Smooth muscle cell (in vitro differentiated cells): ENCODE measurements around the gene PTPRN2. TPM values are rescaled to one million over a fixed set of nuclear protein-coding genes. Genes with fewer than 3 reads are reported as not detected.

ENCODE experiments used
- DNase-seq: peaks from one replicate; lab custom pipeline; 2025; ENCODE audit not compliant: unreplicated experiment; lab: John Stamatoyannopoulos, UW
- H2AFZ ChIP-seq: fragments of 200-600 bp; sonication (generic); 2 replicates; pipeline ENCODE4 v1.6.0; 2016; ENCODE audit warnings: antibody characterized with exemption, low read depth, mild to moderate bottlenecking
- H3F3A ChIP-seq: fragments of 200-600 bp; sonication (generic); 2 replicates; pipeline ENCODE4 v1.6.0; 2017; ENCODE audit warnings: antibody characterized with exemption, low read depth
- H3K27ac ChIP-seq: fragments of 200-600 bp; sonication (generic); 2 replicates; pipeline ENCODE4 v1.5.1; 2016; ENCODE audit warnings: low read depth, mild to moderate bottlenecking
- H3K27me3 ChIP-seq: fragments of 200-600 bp; sonication (generic); 2 replicates; pipeline ENCODE4 v1.6.1; 2016; ENCODE audit warnings: low read depth, mild to moderate bottlenecking
- H3K36me3 ChIP-seq: fragments of 200-600 bp; sonication (generic); 2 replicates; pipeline ENCODE4 v1.5.1; 2016; ENCODE audit warnings: low read depth
- H3K4me1 ChIP-seq: fragments of 200-600 bp; sonication (generic); 2 replicates; pipeline ENCODE4 v1.5.1; 2016; ENCODE audit warnings: low read depth
- H3K4me2 ChIP-seq: fragments of 200-600 bp; sonication (generic); 2 replicates; pipeline ENCODE4 v1.6.0; 2016; ENCODE audit warnings: mild to moderate bottlenecking
- H3K4me3 ChIP-seq: fragments of 200-600 bp; sonication (generic); 2 replicates; pipeline ENCODE4 v1.5.1; 2016; ENCODE audit warnings: mild to moderate bottlenecking
- H3K79me2 ChIP-seq: fragments of 200-600 bp; sonication (generic); 2 replicates; pipeline ENCODE4 v1.6.0; 2016; ENCODE audit warnings: low read depth, mild to moderate bottlenecking
- H3K9ac ChIP-seq: fragments of 200-600 bp; sonication (generic); 2 replicates; pipeline ENCODE4 v1.6.0; 2016; ENCODE audit warnings: low read depth
- H3K9me3 ChIP-seq: fragments of 200-600 bp; sonication (generic); replicated peaks from 2 replicates; pipeline ENCODE4 v1.5.1; 2016; ENCODE audit warnings: low read depth
- H4K20me1 ChIP-seq: fragments of 200-600 bp; sonication (generic); 2 replicates; pipeline ENCODE4 v1.6.0; 2016; ENCODE audit warnings: low read depth
- WGBS: methylation state at CpG from one replicate; pipeline ENCODE4 v1.1.7; 2016; ENCODE audit warnings: low lambda C conversion rate; 5-methylcytosine and 5-hydroxymethylcytosine counted together
- polyA plus RNA-seq: library from polyadenylated mRNA; unstranded; fragments of >200 nt; fragmentation: Nextera tagmentation; extraction: Ambion mirVana; gene quantifications from 2 replicates; pipeline ENCODE4 v1.2.1, GENCODE V29; 2016
- total RNA-seq: library from RNA; depleted of rRNA; stranded (reverse); fragments of >200 nt; gene quantifications from 2 replicates; pipeline ENCODE4 v1.2.3, GENCODE V29; 2014
- TF ChIP-seq, protein P1 (sequence below): fragments of 200-600 bp; sonication (generic); IDR thresholded peaks from 2 replicates; pipeline ENCODE4 v1.5.1; 2017; ENCODE audit warnings: borderline replicate concordance, mild to moderate bottlenecking, antibody characterized with exemption; ENCODE audit not compliant: insufficient read depth, poor library complexity, severe bottlenecking

Gene PTPRN2
- total and polyA plus RNA-seq, 2 experiments from 2014 or later = 0.09 to 0.87 TPM

DNA sequence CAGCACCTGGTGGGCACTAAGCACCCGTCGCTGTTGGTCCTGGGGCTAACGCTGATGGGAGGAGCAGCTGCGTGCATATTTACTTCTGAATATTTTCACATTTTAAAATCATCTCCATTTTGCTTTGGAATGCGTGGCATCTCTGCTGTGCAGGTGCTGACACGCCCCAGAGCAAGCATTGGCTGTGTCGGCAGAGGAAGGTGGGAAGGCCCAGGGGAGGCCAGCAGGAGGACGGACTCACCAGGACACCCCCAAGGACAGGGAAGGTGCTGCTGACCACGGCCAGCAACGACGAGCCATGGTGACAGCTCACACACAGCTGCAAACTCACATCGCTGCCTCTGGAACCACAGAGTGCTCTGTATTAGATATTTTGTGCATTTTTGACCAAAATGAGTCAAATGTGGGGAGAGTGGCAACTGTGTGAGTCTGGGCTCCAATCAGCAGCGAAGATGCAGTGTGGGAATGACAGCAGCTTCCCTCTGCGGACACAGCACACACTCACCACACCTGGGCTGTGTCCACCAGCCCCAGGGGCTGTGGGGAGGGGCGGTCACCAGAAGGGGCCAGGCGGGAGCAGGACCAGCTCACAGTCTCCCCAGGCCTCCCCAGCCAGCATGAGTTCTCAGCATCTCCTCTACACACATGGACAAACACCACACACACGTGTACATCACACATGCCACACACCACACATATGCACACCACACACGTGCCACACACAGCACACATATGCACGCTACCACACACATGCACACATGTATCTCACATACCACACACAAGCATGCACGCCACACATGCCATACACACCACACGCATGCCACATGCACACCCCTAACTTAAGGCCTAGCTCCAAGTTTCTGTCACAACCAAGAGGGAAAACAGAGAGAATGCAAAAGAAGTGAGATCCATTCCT, 58.2 kb downstream of the PTPRN2 start:
- H3K27ac ChIP-seq = no peak overlapping the region
- no peaks in the 10 kb centered on the region for H3K9me3 ChIP-seq
- no peak for DNase-seq
- H2AFZ ChIP-seq = no peak overlapping the region
- no peak overlapping the region for H3K4me2 ChIP-seq
- H3K27me3 ChIP-seq = no peaks in the 10 kb centered on the region
- H3K9ac ChIP-seq = no peak overlapping the region
- no peaks in the 10 kb centered on the region for H3F3A ChIP-seq
- no peaks in the 10 kb centered on the region for H3K79me2 ChIP-seq
- no peaks in the 10 kb centered on the region for H3K36me3 ChIP-seq
- no peaks in the 10 kb centered on the region for H4K20me1 ChIP-seq
- no peak overlapping the region for H3K4me3 ChIP-seq
- WGBS = 82% methylated on average over 21 of the region's 21 CpGs
- H3K4me1 ChIP-seq = no peaks in the 10 kb centered on the region
- TF ChIP-seq, protein P1, sequence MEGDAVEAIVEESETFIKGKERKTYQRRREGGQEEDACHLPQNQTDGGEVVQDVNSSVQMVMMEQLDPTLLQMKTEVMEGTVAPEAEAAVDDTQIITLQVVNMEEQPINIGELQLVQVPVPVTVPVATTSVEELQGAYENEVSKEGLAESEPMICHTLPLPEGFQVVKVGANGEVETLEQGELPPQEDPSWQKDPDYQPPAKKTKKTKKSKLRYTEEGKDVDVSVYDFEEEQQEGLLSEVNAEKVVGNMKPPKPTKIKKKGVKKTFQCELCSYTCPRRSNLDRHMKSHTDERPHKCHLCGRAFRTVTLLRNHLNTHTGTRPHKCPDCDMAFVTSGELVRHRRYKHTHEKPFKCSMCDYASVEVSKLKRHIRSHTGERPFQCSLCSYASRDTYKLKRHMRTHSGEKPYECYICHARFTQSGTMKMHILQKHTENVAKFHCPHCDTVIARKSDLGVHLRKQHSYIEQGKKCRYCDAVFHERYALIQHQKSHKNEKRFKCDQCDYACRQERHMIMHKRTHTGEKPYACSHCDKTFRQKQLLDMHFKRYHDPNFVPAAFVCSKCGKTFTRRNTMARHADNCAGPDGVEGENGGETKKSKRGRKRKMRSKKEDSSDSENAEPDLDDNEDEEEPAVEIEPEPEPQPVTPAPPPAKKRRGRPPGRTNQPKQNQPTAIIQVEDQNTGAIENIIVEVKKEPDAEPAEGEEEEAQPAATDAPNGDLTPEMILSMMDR = no peak

DNA sequence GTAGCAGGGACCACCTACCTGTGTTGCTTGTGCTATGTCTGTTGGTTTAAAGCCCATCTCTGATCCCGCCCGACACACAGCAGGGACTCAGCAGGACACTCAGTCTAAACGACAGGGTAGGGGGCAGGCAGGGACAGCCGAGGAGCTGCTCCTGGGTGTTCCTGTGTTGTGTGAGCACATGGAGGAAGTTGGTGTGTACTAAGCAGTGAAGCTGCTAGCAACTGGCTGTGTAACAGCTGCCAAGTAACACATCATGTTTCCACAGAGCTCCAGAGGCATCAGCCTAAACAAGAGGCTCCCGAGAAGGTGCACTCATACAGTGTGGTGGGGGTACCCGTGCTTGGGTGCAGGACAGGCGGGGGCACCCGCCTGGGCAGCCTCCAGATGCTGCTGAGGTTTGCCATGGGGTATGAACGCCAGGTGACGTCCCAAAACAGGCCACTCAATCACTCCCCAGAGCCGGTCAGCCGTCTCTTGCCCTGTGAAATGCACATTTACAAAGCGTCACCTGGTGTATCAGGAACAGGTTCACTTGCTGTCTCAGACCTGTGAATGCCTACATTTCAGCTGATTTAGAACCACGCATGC, 59.6 kb downstream of the PTPRN2 start:
- TF ChIP-seq, protein P1 = no peak
- H3K27ac ChIP-seq = no peak overlapping the region
- no peak overlapping the region for H3K9ac ChIP-seq
- H3K9me3 ChIP-seq = no peaks in the 10 kb centered on the region
- H3K79me2 ChIP-seq = no peaks in the 10 kb centered on the region
- no peak overlapping the region for H3K4me3 ChIP-seq
- no peaks in the 10 kb centered on the region for H4K20me1 ChIP-seq
- H3K27me3 ChIP-seq = no peaks in the 10 kb centered on the region
- no peaks in the 10 kb centered on the region for H3F3A ChIP-seq
- no peak for DNase-seq
- 86% methylated on average over 14 of the region's 14 CpGs for whole genome bisulfite sequencing
- H3K36me3 ChIP-seq = no peaks in the 10 kb centered on the region
- H3K4me2 ChIP-seq = no peak overlapping the region
- no peak overlapping the region for H2AFZ ChIP-seq
- no peaks in the 10 kb centered on the region for H3K4me1 ChIP-seq

DNA sequence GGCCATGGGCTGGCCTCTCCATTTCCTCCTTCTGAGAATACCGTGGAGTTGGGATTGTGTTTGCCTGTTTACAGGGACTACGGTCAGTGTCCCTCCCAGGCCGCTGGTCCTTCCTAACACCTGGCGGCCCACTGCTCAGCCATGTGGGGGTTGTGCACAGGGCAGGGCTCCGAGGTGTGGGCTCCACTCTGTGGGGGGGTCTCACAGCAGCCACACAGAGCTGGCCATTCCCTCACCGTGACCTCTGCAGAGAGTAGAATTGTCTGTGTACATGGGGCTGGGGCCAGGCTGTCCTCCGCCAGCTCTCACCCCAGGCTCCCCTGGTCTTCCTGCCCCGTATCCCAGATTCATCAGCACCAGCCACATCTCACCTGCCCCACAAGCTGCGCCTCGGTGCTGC, 60.1 kb downstream of the PTPRN2 start:
- Histone ChIP-seq H3K27me3 (no peaks in the 10 kb centered on the region), H3K27ac (no peak overlapping the region), H3K4me1 (no peaks in the 10 kb centered on the region), H3K9ac (no peak overlapping the region), H3K79me2 (no peaks in the 10 kb centered on the region), H3K4me2 (no peak overlapping the region), H3F3A (no peaks in the 10 kb centered on the region), H3K4me3 (no peak overlapping the region), H3K9me3 (no peaks in the 10 kb centered on the region), H2AFZ (no peak overlapping the region), H3K36me3 (no peaks in the 10 kb centered on the region), H4K20me1 (no peaks in the 10 kb centered on the region)
- 82% methylated on average over 8 of the region's 10 CpGs for WGBS
- TF ChIP-seq, protein P1 = no peak
- no peak for DNase-seq

DNA sequence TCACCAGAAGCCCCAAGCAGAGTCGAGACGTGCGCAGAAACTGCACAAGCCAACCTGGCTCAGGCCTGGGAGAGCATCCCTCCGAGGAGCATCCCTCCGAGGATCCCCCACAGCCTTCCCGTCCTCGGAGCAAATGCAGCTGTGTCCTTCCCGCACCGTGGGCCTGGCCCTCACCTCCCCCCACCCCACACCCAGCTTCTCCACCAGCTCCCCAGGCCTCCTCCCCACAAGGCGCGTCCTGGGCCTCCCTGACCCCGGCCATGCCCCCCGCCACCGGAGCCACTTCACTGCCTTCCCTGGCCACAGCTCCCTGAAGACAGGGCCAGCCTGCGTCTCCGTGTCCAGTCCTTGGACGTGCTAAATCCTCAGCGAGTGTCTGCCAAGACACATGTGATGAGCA, 60.6 kb downstream of the PTPRN2 start:
- Histone ChIP-seq H3K79me2 (no peaks in the 10 kb centered on the region), H3K27ac (no peak overlapping the region), H3K4me3 (no peak overlapping the region), H3K27me3 (no peaks in the 10 kb centered on the region), H3F3A (no peaks in the 10 kb centered on the region), H3K9ac (no peak overlapping the region), H3K36me3 (no peaks in the 10 kb centered on the region), H3K9me3 (no peaks in the 10 kb centered on the region), H3K4me1 (no peaks in the 10 kb centered on the region), H3K4me2 (no peak overlapping the region), H2AFZ (no peak overlapping the region), H4K20me1 (no peaks in the 10 kb centered on the region)
- TF ChIP-seq, protein P1 = no peak
- no peak for DNase-seq
- WGBS = 93% methylated on average over 18 of the region's 18 CpGs
